GM03348 (cell line): ENCODE results near the gene KCTD1.
"Not testable (repeated sequence)": the region's sequence is repeated elsewhere in the genome, so short reads cannot be mapped to it uniquely, and the experiment has no call there.

Experiments
- DNase-seq: peaks from one replicate; pipeline ENCODE4 v3.0.0; 2012; ENCODE audit warnings: low spot score

Gene KCTD1

DNA sequence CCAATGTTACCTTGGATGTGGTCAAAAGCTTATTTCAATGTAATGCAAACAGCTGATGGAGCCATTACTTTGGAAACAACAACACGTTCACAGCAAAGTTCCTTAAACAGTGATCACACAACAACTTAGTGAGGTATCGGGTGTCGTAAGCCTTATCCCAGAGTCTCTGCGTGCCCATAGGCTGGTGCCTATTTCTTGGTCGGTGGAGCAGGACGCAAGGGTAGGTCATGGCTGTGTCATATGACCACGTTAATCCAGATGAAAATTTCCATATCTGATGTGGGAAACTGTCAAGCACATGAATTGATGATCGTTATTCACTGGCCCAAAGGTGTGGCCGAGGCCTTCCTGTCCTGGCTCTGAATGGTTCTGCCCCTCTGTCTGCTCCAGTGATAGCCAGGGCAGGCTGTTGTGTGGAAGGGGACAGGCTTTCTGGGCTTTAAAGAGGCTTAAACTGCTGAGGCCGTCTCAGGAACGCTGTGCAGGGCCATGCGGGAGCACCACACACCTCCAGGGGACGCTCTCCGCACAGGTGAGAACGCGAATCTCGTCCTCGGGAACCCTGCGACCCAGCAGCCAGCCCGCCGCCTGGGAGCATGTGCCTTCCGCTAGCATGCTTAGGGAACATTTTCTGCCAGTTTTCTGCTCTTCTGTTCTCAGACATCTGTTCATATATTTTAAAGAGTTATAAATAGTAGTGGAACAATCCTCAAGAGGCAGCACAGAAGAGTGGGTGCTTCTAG is 90.6 kb downstream of the KCTD1 start:
- DNase-seq: no peak

- no peak for DNase-seq
These were observed 91.2 kb downstream of the KCTD1 start for GRCh38 chr18:26457195-26457594.

DNA sequence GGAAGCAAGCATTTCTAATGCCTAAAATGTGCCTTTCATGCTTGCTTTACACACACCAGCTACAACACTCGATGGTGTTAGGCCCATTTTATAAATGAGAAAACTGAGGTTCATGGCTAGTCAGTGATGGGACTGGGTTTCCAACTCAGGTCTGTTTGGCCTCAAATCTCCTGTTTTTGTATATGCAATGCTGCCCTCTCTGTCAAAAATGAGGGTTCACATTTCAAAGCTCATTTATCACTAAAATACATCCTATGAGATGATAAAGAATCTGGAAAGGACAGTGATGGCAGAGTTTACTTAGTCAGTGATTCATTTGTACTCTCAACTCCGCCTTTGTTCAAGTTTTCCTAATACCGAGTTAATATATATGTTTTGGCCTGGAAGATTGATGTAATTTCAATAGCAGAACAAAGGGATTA is 92.3 kb downstream of the KCTD1 start:
- DNase-seq: no peak

GRCh38 chr18:26455639-26456038 is 92.7 kb downstream of the KCTD1 start:
- DNase-seq: no peak

DNA sequence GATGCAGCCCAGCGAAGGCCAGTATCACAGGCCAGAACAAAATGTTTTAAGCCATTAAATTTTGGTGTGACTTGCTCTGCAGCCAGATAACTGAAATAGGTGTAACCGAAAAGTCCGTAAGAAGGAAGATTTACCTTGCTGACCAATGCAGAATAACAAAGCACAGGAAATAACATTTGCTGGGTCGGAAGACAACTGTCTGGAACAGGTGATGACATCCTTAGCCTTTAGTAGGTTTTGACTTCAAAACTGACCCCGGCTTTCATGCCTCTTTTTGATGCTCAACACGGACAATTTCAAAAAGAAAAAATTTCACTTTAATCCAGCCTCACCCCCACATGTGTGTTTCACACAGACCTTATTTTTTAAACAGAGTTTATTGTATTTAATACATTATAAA is 93.7 kb downstream of the KCTD1 start:
- DNase-seq: no peak

- no peak for DNase-seq
These were observed 94.2 kb downstream of the KCTD1 start for GRCh38 chr18:26454192-26454591.

DNA sequence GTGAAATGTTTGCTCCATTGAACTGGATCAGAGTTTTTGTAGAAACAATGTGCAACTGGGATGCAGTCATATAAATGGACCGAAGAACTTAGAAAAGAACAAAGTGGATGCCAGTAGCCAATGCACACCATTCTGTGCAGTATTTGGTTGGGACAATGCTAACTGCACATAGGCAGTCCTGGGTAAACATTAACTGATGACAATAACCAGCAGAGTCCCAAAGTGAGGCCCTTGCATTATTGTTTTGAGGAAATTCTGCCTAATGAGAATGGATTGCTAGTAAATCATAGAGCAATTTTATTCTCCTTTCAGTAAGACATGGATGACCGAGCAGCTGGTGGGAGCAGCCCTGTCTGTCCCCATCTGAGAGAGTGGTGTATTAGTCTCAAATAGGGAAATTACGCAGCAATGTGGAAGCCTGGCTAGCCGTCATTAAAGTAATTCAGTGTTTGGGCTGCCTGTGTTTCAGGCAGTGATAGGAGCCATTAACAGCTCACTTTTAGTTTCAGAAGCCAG is 94.9 kb downstream of the KCTD1 start:
- no peak for DNase-seq

DNA sequence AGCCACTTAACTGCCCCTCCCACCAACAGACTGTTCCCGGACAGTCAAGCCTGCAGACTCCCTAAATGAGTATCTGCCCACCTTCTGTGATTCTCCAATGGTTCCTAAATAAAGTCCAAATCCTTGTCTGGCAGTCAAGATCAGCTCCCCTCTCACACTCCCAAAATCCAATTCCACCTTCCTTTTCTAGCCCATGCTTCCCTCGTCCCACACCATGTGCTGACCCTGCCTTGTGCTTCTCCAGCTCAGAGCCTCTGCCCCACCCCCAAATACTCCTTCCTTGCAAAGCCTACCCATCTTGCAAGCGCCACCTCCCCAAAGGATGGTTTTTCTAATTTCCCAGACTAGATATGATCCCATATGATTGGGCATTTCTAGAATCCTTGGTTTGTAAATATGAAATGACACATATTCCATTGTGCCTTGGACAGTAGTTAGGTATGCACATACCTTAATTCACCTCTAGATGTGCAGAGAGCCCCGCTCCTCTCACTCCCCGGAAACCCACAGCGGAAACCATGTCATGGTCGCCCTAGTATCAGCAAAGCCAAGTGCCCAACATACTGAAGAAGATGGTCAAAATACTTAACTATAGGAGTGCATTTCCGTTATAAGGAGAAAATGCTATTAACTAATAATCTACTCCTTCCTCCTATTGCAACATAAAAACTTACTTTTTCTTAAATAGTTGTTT is 97.2 kb downstream of the KCTD1 start:
- no peak for DNase-seq

- DNase-seq: no peak
These were observed 99.6 kb downstream of the KCTD1 start for GRCh38 chr18:26448714-26449159.

GRCh38 chr18:26443853-26444252 is 104.5 kb downstream of the KCTD1 start:
- no peak for DNase-seq

DNA sequence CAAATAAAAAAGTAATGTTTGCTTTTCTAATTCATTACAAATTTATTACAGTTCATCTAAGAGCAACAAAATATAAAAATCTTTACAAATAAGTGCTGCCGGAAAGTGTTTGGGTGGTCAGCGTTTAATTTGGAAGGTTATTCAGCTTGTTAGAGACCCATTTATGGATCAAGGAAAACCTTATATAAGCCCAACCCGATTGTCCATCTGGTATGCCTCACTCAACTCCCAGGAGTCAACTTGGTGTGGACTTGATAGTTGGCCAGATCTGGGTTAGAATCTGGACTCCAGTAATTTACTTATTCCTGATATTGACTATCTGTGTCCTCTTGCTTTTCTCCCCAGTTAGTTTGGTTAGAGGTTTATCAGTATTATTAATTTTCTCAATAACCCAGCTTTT is 106.2 kb downstream of the KCTD1 start:
- DNase-seq: peak; percentile 37

- no peak for DNase-seq
These were observed 107.7 kb downstream of the KCTD1 start for GRCh38 chr18:26440644-26441043.

DNA sequence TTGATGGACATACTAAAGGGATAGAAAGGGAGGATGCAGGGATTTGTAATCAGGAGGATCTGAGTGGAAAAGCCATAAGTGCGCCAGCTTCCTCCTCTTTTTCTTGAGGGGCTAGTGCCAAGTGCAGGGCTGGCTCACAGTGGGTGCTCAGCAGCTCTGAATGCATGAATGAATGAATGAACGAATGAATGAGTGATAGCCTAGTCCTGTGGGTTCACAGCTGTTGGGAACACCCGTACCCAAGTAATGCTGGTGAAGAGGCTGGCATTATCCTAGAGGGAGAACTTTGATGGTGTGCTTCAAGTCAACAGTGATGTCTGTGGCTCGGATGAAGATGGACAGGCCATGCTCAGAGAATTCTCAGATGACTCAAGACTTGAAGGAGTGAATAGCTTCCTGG is 108.8 kb downstream of the KCTD1 start:
- no peak for DNase-seq

GRCh38 chr18:26438980-26439379 is 109.4 kb downstream of the KCTD1 start:
- no peak for DNase-seq

GRCh38 chr18:26437634-26438033 is 110.7 kb downstream of the KCTD1 start:
- not testable (repeated sequence) for DNase-seq

- DNase-seq: peak; percentile 77
These were observed 111.9 kb downstream of the KCTD1 start for GRCh38 chr18:26436176-26437051.

- DNase-seq: no peak
These were observed 112.8 kb downstream of the KCTD1 start for GRCh38 chr18:26435415-26436095.

DNA sequence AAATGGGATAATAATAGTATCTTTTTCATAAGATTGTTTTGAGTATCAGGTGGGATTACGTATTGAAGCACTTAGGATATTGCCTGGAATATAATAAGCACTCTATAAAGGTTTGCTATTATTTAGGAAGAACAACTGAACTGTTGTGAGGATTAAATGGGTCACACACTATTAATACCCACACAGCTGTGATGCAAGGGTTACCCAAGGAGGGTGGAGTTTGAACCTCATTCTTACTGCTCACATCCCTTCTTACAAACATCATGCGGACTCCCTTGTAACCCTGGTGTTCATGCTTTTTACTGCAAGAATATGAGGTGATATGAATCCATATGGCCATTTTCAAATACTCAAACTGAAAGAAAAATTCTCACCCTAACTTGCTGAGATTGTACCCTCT is 113.5 kb downstream of the KCTD1 start:
- DNase-seq: no peak

DNA sequence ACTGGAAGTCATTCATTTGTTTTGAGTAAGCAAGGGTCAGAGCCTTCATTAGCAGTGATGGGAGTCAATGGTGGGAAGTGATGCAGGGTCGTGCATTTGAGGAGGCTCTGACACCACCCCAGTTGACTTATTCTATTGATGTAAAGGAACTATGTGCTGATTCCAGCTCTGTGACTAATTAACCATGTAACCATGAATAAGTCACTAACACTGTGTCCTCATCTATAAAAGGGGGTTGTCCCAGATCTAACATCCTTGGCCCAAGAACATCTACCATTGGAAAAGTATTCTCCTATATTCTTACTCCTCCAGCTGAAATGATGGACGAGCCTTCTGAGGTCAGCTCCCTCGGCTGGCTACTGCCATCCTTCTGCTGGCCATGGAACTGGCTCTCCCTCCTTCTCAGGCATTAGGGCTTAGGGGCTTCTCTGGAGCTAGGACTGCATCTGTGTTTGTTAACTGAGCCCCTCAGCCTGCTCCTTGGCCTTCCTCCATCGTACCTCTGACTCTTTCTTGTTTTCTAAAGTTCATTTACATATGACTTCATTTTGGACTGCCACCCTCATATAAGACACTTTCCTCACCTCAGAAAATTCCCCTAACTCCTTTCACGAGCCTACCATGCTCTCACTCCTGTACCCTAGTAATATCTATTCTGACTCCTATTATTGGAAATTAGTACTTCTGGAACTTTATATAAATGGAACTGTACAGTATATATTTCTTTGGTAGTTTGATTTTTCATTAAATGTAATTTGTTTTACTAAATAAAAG is 115.5 kb downstream of the KCTD1 start:
- no peak for DNase-seq

DNA sequence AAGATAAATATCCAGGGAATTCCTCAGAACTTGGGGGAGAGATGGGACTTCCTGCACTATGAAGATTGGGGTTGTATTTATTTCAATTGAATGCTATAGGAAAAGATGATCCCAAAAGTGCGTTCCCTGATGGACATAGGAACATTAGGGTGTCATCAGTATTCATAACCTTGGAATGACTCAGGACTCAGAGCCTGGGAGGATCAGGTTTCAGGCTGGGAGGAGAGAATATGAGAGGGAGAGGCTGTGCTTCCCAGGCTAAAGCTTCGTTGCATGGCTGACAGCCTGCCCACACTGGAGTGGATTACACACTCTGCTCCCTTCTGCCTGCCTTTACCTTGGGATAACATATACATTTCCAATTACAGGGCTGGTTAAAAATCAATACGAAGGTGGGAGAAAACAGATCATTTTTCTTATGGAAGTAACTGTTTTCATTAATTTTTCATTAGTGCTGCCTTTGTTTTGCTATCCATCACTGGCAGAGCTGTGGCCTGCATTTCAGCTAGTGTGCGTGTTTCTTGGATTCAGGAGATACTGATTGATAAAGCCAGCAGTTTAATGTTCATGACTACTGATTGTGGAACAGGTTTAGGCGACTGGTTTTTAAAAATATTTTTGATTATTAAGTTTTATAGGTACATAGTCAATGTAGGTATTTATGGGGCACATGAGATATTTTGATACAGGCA is 118.7 kb downstream of the KCTD1 start:
- DNase-seq: peak; percentile 90
